IPS DF 6.9 (cell line): ENCODE results near the gene FLVCR2.
"Not testable (repeated sequence)": the region's sequence is repeated elsewhere in the genome, so short reads cannot be mapped to it uniquely, and the experiment has no call there.

Experiments used
- DNase-seq: peaks from one replicate; pipeline ENCODE4 v3.0.0-alpha.2; 2013; ENCODE audit warnings: low read depth, low spot score
- H3K27ac ChIP-seq: one replicate; pipeline ENCODE4 v1.5.1; 2013; ENCODE audit warnings: low read length, control low read depth
- H3K27me3 ChIP-seq: 2 replicates; pipeline ENCODE4 v1.6.1; 2013; ENCODE audit warnings: mild to moderate bottlenecking, low read length; ENCODE audit not compliant: control insufficient read depth, insufficient read depth
- H3K36me3 ChIP-seq: 2 replicates; pipeline ENCODE4 v1.6.1; 2013; ENCODE audit warnings: low read length; ENCODE audit not compliant: control insufficient read depth, insufficient read depth
- H3K4me1 ChIP-seq: 2 replicates; pipeline ENCODE4 v1.6.1; 2013; ENCODE audit warnings: low read length; ENCODE audit not compliant: control insufficient read depth, insufficient read depth
- H3K4me3 ChIP-seq: 2 replicates; pipeline ENCODE4 v1.5.1; 2013; ENCODE audit warnings: mild to moderate bottlenecking, low read length
- H3K9me3 ChIP-seq: 2 replicates; pipeline ENCODE4 v1.6.1; 2013; ENCODE audit warnings: low read length, inconsistent platforms; ENCODE audit not compliant: control insufficient read depth, insufficient read depth
- WGBS: extraction: QIAGEN DNeasy Blood & Tissue Kit; methylation state at CpG from one replicate; pipeline ENCODE4 v1.1.7; 2013; ENCODE audit warnings: mixed read lengths, missing lambda C conversion rate; ENCODE audit not compliant: insufficient read length, insufficient coverage; 5-methylcytosine and 5-hydroxymethylcytosine counted together

FLVCR2 gene

DNA sequence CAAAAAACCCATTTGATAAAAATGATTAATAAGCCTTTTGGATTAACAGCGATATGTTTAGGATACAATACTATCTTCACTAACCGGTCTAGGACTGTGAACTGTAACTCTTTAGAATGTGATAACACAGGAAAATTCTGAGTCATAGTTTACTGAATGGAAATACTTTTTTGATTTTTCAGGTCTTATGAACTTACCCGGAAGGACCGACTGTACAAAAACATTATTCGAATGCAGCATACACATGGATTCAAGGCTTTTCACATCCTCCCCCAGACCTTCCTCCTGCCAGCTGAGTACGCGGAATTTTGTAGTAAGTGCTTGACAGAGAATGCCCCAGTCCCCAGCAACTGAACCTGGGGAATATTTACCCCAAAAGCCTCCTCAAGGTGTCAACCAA is 111.6 kb downstream of the FLVCR2 start:
- no peaks in the 10 kb centered on the region for H3K27me3 ChIP-seq
- H3K36me3 ChIP-seq = 0 out of 2 replicates have a peak, but pooled peaks cover 3% of the 10 kb centered on the region
- H3K4me3 ChIP-seq = no peak overlapping the region
- no peak for DNase-seq
- H3K9me3 ChIP-seq = no peaks in the 10 kb centered on the region
- H3K4me1 ChIP-seq = no peaks in the 10 kb centered on the region
- no peak overlapping the region for H3K27ac ChIP-seq
- no CpG with 5 or more reads among the region's 7 CpGs for WGBS

DNA sequence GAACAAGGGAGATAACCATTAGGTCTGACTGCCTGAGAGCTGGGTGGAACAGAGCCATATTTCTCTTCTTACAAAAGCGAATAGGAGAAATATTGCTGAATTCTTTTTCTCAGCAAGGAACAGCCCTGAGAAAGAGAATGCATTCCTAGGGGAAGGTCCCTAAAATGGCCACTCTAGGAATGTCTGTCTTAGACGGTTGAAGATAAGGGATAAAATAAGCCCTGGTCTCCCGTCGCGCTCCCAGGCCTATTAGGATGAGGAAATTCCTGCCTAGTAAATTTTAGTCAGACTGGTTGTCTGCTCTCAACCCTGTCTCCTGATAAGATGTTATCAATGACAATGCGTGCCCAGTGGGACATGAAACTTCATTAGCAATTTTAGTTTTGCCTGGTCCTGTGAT is 116.6 kb downstream of the FLVCR2 start:
- H3K4me1 ChIP-seq, H3K27ac ChIP-seq, H3K9me3 ChIP-seq, H3K36me3 ChIP-seq, DNase-seq, H3K27me3 ChIP-seq, H3K4me3 ChIP-seq: not testable (repeated sequence)
- WGBS = no CpG with 5 or more reads among the region's 6 CpGs

DNA sequence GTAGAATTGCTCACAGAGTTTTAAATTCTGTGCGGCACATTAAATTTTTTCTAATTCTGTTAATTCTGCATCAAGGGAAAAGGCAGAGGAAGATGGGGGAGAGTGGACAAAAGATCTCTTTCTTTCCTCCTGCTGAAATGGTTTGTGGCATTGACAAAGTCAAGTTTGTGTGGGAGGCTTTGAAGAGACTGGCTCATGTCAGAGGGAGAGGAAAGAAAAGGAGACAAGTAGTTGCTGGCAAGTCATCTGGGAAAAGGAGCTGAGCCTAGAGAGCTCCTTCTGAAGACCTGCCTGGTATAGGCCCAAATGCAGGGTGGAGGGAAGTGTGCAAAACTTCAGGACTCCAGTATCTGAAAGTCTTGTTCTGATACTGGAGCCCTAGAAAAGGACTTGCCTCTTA is 119.0 kb downstream of the FLVCR2 start:
- no peak overlapping the region for H3K27ac ChIP-seq
- no CpG with 5 or more reads among the region's 1 CpG for WGBS
- H3K4me1 ChIP-seq = no peaks in the 10 kb centered on the region
- no peak for DNase-seq
- 0 out of 2 replicates have a peak, but pooled peaks cover 4% of the 10 kb centered on the region for H3K36me3 ChIP-seq
- no peak overlapping the region for H3K4me3 ChIP-seq
- H3K27me3 ChIP-seq = no peaks in the 10 kb centered on the region
- H3K9me3 ChIP-seq = no peaks in the 10 kb centered on the region; the same call in 1 of the 2 replicates
